ENCODE results near the gene ZNF316. TPM values are rescaled to one million over a fixed set of nuclear protein-coding genes. Genes with fewer than 3 reads are reported as not detected.
A peak's percentile ranks its signal among the peaks of the same experiment; 100 is the strongest.

Gene ZNF316
- total RNA-seq (2021; fragmentation: NEBNext Ultra II Directional; extraction: Animal tissue kit (Norgen Biotek cat#: 25700)) = 10 to 100 TPM; 13.4 to 17.0 (median 15.0) TPM
- long read RNA-seq, partial matches to known transcripts = 0 of 1 reads
- long read RNA-seq, other reads (novel, unspliced or antisense) = 1 of 1 reads

- peak within 1 kb of the TSS; percentile 38 for H3K27ac Mint-ChIP-seq
- peaks cover 22% of the 10 kb centered on the region for H3K4me1 Mint-ChIP-seq (ENCODE audit: low read depth)
- H3K36me3 Mint-ChIP-seq (ENCODE audit: low read depth) = peaks cover 18% of the 10 kb centered on the region
- H3K9me3 Mint-ChIP-seq = no peaks in the 10 kb centered on the region
- DNase-seq = no peak
- TF ChIP-seq CTCF (IDR thresholded peaks at IDR 0.05) = no peak
- H3K27me3 Mint-ChIP-seq (ENCODE audit: insufficient read depth) = no peaks in the 10 kb centered on the region; the same call in 1 of the 2 replicates
- H3K4me3 Mint-ChIP-seq = peak within 1 kb of the TSS; percentile 89
These were observed at the start of gene ZNF316 for GRCh38 chr7:6636741-6637543. ZNF316 (plus strand) TSS chr7:6637318; CDS start chr7:6642410, 5,092 bp downstream.

GRCh38 chr7:6588566-6588965 is 48.6 kb upstream of the ZNF316 start:
- Mint-ChIP-seq H3K27ac (no peak overlapping the region), H3K4me3 (peak overlapping the region; percentile 13; the same call in 1 of the 2 replicates), H3K4me1 (ENCODE audit: low read depth) (peaks cover 6% of the 10 kb centered on the region), H3K27me3 (ENCODE audit: insufficient read depth) (no peaks in the 10 kb centered on the region; the same call in none of the 2 replicates), H3K36me3 (ENCODE audit: low read depth) (peaks cover 5% of the 10 kb centered on the region; the same call in 1 of the 2 replicates), H3K9me3 (no peaks in the 10 kb centered on the region)
- no peak for TF ChIP-seq CTCF (IDR thresholded peaks at IDR 0.05)
- no peak for DNase-seq

GRCh38 chr7:6589151-6589828 is 47.8 kb upstream of the ZNF316 start:
- Mint-ChIP-seq H3K4me1 (ENCODE audit: low read depth) (peaks cover 6% of the 10 kb centered on the region), H3K9me3 (no peaks in the 10 kb centered on the region), H3K27ac (no peak overlapping the region), H3K27me3 (ENCODE audit: insufficient read depth) (no peaks in the 10 kb centered on the region; the same call in none of the 2 replicates), H3K36me3 (ENCODE audit: low read depth) (peaks cover 5% of the 10 kb centered on the region; the same call in 1 of the 2 replicates), H3K4me3 (peak overlapping the region; percentile 63)
- no peak for DNase-seq
- TF ChIP-seq CTCF (IDR thresholded peaks at IDR 0.05) = no peak

GRCh38 chr7:6589829-6590644 is 47.1 kb upstream of the ZNF316 start, which contains the start of gene INTS15:
INTS15 (plus strand) TSS chr7:6590021; CDS start chr7:6590284, 263 bp downstream.
- DNase-seq = peak; percentile 54
- peak within 1 kb of the TSS; percentile 54 for H3K27ac Mint-ChIP-seq
- TF ChIP-seq CTCF (IDR thresholded peaks at IDR 0.05) = peak; percentile 85
- H3K4me1 Mint-ChIP-seq (ENCODE audit: low read depth) = peaks cover 6% of the 10 kb centered on the region
- H3K4me3 Mint-ChIP-seq = peak within 1 kb of the TSS; percentile 93
- peaks cover 5% of the 10 kb centered on the region; the same call in 1 of the 2 replicates for H3K36me3 Mint-ChIP-seq (ENCODE audit: low read depth)
- H3K27me3 Mint-ChIP-seq (ENCODE audit: insufficient read depth) = no peaks in the 10 kb centered on the region; the same call in none of the 2 replicates
- no peaks in the 10 kb centered on the region for H3K9me3 Mint-ChIP-seq

GRCh38 chr7:6590645-6591110 is 46.4 kb upstream of the ZNF316 start:
- no peak for TF ChIP-seq CTCF (IDR thresholded peaks at IDR 0.05)
- DNase-seq = no peak
- no peaks in the 10 kb centered on the region for H3K9me3 Mint-ChIP-seq
- H3K27me3 Mint-ChIP-seq (ENCODE audit: insufficient read depth) = no peaks in the 10 kb centered on the region; the same call in none of the 2 replicates
- peaks cover 6% of the 10 kb centered on the region for H3K4me1 Mint-ChIP-seq (ENCODE audit: low read depth)
- peaks cover 7% of the 10 kb centered on the region for H3K36me3 Mint-ChIP-seq (ENCODE audit: low read depth)
- H3K4me3 Mint-ChIP-seq = peak overlapping the region; percentile 93
- H3K27ac Mint-ChIP-seq = peak overlapping the region; percentile 54

Data from HFFc6 (cell line).